GM18502 (cell line): ENCODE data around the gene GH2.

Experiments
- ATAC-seq: cut with Tn5 transposase; IDR thresholded peaks from one replicate; pipeline ENCODE4 v1.9.1; 2021; ENCODE audit warnings: mild to moderate bottlenecking; ENCODE audit not compliant: unreplicated experiment, poor library complexity

Gene GH2

GRCh38 chr17:63842540-63843386, 39.0 kb downstream of the GH2 start, which contains the start of gene SMARCD2:
TSS of gene SMARCD2 (minus strand) at chr17:63842685. CDS start at chr17:63842674, 11 bp downstream.
- peak; percentile 83 for ATAC-seq

GRCh38 chr17:63842173-63842539, 39.6 kb downstream of the GH2 start:
- ATAC-seq: peak; percentile 34

DNA sequence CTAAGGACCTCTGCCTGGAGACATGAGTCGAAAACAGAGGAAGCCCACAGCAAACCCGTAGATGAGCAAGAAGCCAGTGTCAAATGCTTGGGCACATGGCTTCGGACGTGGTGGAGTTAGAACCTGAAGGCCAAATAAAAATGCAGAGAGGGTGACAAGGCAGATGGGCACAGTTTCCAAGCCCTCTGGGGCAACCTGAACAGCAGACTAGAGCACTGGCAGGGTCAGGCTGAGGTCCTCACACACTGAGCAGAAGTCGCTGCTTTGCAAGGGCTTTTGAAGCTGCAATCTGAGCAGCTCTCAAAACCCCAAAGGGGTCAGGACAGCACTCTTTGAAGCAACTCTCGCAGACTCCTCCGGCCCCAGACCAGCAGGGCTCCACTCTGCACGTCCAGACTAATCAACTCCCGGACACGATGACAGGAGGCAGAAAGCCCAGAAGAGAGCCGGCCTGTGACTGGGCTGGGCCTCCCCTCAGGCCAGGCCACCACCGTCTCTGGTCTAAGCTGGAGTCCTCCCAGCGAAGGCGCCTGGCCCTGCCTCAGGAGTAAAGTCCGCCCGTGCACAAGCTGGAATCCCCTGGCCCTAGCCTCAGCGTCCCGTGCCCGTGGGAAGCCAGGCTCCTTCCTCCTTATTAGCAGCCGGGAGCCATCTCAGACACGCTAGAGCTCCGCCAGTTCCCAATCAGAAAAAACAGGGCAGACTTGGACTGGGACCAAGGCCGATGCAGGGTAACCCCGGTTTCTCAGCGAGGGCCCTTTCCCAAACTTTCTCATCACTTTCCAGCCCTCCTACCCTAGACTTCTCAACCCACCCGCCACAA, 40.2 kb downstream of the GH2 start:
- no peak for ATAC-seq

DNA sequence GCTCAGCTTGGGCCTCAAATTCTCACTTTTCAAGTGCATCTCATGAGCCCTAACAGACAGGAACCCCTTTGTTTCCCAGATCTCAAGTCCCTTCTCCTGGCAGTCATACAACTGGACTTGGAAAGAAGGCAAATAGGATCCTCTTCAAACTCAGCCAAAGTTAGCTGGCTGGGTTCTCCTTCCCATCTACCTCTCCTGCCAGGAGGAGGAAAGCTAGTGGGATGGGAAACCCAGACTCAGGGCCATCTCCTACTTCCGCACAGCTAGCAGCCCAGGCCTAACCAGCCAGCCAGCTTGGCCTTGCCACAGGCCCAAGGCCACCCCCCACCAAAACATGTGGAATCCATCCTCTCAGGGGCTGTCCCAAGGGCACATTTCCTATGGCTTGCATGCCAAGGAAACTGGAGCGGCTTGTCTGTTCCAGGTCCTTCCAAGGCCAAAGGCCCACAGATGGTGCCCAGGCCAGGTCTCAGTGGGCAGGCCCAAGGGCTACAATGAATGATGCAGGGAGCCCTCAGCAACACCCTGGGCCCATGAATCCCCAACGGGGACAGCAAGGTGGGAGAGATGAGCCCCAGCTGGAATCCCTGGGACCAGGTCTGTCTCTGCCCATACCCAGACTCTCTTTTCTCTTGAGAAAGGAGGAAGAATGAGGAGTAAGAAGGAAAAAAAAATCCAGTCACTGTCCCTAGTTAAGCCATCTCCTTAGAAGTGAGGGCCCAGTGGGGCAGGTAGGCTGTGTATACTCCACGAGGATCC, 41.0 kb downstream of the GH2 start:
- ATAC-seq: no peak

DNA sequence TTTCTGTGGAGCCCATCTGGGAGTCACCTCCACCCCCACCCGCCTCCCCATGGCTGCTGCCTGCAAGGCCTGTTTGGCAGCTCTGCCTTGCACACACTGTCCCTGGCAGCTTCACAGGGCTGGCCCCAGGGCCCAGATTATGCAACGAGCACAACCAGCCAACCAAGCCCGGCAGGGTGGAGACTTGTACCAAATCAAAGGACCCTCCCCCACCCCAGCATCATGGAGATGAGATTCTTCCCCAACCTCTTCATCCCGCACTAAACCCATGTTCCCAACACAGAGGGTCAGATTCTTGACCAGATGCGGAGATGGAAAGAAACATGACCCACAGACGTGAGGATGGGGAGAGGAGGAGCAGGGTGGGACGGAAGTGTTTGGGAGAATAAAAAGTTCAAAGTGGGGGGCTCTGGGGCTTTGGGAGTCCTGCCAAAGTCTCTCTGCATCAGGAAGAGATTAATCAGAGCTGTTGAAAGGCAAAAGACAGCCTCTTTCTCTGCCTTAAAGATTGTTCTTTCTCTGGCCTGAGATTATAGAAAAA, 43.0 kb downstream of the GH2 start:
- ATAC-seq: no peak

DNA sequence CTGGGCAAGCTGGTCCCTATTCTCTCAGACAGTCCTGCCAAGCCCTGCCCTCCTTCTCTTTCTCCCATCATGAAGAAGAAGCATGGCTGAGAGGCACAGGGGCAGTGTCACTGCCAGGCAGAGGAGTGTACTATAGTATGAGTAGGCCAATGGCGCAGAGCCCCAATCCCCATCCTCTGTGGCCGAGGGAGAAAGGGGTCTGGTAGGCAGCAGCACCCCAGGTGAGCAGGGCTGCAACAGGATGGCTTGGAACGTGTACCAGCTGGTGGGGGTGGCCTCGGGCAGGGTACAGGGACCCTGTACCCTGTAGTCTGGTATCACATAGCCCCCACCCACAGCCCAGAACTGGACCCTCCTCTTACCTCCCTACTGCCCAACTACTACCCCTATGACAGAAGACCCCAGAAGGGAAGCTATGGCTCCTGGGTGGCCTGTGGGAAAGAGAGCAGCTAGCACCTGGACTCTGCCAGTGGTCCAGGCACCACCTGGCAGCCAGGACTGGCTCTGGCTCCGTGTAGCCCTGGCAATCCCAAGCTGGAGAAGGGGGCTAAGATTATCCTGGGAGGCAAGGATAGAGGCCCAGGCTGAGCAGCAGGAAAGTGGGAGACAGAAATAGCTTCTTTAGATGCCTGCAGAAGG, 43.7 kb downstream of the GH2 start:
- no peak for ATAC-seq

GRCh38 chr17:63837480-63837879, 44.3 kb downstream of the GH2 start:
- no peak for ATAC-seq

DNA sequence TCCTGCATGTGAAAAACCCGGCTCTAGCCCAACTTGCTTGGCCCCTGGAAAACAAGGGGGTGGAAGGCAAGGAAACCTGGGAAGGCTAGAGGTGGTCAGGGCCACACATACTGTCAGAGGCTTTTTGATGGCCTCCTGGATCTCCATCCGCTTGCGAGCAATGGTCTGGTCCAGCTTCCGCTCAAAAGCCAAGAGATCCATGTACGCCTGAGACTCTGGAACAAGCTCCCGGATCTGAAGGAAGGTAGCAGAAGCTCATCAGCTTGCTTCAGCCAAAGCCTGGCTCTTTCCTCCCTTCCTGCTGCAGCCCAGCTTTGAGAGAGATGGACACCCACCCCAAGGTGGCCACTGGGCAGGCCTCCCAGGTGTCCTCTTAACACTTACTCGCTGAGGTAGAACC, 44.9 kb downstream of the GH2 start:
- no peak for ATAC-seq

DNA sequence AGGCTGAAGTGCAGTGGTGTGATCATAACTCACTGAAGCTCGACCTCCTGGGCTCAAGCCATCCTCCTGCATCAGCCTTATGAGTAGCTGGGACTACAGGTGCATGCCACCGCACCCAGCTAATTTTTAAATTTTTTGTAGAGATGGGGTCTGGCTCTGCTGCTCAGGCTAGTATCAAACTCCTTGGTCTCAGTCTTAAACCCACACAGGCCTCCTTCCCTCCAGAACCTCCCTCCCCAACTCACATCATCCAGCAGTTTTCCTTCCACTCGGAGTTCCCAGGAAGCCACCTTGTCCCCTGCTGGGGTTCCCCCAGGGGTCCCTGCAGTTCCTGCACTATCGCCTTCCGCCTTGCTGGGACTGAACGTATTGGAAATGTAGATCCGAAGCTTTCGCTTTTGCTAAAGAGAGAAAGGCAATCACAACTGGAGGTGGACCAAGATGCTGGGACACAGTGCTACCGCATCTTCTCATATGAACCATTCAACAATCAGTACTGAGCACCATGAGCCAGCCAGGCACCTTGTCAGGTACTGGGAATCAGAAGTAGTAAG, 46.5 kb downstream of the GH2 start:
- no peak for ATAC-seq

DNA sequence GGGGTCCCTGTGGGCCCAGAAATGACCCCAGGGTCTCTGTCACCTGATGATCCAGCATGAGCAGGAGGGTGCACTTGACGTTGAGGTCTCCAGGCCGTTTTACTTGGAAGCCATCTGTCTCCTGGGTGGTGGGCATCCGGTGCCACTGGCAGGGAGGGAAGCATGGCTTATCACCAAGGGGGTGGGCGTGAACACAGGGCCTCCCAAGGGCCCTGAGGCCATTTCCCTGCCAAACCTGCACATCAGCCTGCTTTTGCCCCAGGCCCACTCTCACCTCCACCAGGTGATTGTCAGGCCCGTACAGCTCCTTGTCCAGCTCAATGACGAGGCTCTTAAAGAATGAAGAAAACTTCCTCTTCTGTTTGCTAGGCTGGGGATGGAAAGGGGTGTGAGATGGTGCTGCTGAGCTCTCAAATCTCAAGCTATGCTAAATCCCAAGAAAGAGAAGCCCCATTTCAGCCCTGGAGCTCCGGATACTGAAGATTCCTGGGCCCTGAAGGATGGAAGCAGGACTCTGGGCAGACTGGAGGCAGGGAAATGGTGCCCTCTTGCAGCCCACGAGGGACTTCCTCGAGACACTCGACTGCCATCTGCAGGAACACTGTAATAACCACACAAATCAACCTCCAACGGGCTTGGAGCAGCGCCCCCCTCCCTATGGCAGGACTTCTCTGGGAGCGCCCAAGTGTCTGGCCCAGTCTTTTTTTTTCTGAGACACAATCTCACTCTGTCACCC, 47.1 kb downstream of the GH2 start:
- peak; percentile 70 for ATAC-seq

DNA sequence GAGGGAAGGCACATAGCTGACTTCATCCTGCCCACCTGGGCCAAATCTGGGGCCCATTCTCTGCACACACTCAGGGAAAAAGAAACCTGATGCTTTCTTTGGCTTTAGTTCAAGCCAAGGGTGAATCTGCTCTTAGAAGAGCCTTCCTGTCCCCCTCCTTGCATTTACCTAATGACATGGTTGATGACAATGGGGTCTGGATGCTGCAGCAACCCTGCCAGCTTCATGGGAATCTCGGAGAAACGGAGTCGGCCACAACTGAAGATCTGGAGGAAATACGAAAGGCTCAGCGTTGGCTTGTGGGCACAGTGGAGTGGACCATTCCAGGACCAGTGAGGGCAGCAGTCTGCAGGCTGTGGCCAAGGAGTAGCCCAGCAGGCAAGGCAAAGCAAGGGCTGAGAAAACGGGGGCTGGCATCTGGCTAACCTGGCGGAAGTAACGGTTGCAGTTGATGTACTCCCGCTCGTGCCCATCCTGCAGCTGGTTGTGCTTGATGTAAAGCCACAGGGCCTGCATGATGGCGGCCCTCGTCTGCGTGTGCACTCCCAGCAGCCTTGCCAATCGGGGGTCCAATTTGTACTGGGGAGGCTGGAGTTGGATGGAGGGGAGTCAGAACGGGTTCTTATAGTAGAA, 47.9 kb downstream of the GH2 start:
- no peak for ATAC-seq

DNA sequence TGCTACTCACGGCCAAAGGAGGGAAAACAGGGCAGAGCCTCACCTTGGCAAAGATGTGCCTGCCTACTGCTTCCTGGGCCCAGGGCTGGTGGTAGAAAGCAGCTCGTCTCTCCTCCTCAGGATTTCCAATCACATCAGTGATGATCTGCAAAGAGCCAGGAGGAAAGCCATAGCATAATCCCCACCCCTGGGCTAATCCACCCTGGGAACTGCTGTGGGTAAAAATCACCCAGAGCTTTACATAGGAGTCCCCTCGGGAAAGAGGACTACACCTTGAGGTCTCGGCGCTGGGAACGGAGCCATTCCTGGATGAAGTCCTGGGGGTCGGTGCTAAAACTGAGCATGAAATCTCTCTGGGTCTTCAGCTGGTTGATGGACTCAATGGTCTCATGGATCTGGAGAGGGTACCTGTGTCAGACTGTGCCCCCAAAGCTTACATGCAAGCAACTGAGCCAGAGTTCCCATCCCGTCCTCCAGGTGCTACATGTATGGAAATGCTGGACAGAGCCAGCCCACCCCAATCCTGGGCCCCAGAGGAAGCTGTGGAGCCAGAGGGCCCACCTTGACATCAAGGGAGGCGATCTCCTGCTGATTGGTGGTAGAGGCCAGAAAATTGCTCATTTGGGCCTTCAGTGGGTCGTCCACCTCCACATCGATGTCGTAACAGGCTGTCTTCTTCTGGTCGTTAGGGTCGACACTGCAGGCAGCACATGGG, 48.6 kb downstream of the GH2 start:
- no peak for ATAC-seq

- ATAC-seq: no peak
Measured at GRCh38 chr17:63832455-63832854, 49.3 kb downstream of the GH2 start.

- no peak for ATAC-seq
Measured at GRCh38 chr17:63832014-63832413, 49.7 kb downstream of the GH2 start.

DNA sequence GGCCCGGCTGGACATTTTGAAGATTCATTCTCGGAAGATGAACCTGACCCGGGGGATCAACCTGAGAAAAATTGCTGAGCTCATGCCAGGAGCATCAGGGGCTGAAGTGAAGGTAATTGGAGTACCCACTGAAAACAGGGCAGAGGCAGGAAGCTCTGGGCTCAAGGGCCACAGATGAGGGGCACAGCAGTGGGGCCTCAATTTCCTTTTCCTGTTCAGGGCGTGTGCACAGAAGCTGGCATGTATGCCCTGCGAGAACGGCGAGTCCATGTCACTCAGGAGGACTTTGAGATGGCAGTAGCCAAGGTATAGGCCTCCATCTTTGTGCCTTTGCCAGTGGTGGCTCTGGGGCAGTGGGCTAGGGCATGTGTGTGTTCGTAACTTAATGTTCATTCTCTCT, 50.2 kb downstream of the GH2 start:
- no peak for ATAC-seq

DNA sequence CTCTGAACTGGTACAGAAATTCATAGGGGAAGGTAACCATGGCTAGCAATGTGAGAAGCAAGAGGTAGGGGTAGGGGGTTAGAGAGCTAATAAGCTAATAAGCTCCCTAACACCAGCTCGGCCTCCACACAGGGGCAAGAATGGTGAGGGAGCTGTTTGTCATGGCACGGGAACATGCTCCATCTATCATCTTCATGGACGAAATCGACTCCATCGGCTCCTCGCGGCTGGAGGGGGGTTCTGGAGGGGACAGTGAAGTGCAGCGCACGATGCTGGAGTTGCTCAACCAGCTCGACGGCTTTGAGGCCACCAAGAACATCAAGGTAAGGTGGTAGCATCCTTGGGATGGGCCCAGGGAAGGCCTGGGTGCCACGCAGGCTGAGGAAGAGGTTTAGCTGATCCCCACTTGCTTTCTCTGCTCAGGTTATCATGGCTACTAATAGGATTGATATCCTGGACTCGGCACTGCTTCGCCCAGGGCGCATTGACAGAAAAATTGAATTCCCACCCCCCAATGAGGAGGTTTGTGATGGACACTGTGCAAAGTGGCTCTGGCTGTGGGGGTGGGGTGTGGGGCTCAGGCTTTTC, 50.7 kb downstream of the GH2 start:
- no peak for ATAC-seq

- no peak for ATAC-seq
Measured at GRCh38 chr17:63830278-63830677, 51.5 kb downstream of the GH2 start.
